Ovary (tissue), 9 donors: ENCODE data around the gene SLC4A1. TPM values are rescaled to one million over a fixed set of nuclear protein-coding genes. Genes with fewer than 3 reads are reported as not detected.

ENCODE experiments used
- DNase-seq, 5 donors: peaks; one replicate each; pipeline ENCODE4 v3.0.0-alpha.2; 2019 to 2020
- H3K27ac ChIP-seq, 2 donors: fragments of 200-600 bp; one replicate each; pipeline versions ENCODE4 v1.5.1 to v1.8.0; 2019 to 2022
- H3K27me3 ChIP-seq: fragments of 200-600 bp; one replicate; pipeline ENCODE4 v1.8.0; 2022
- H3K36me3 ChIP-seq: fragments of 200-600 bp; sonication (generic); one replicate; pipeline ENCODE4 v1.5.1; 2019
- H3K4me1 ChIP-seq: one replicate; pipeline ENCODE4 v1.8.1; 2013; ENCODE audit warnings: mild to moderate bottlenecking, moderate library complexity; ENCODE audit not compliant: insufficient read depth
- H3K4me3 ChIP-seq: fragments of 200-600 bp; sonication (generic); one replicate; pipeline ENCODE4 v1.5.1; 2017
- H3K9me3 ChIP-seq, 2 donors: fragments of 200-600 bp in 1 of 2; sonication (generic) in 1 of 2; one replicate each; pipeline versions ENCODE4 v1.5.1 to v1.8.1; 2013 to 2019; ENCODE audit warnings: mild to moderate bottlenecking in 1 of 2, moderate library complexity in 1 of 2
- CTCF ChIP-seq, 3 donors: fragments of 450-650 bp in 2 of 3; fragments of 200-600 bp in 1 of 3; IDR thresholded peaks; one replicate each; pipeline versions ENCODE4 v1.5.1 to v1.8.0; 2016 to 2022; ENCODE audit warnings: antibody characterized with exemption in 3 of 3, mild to moderate bottlenecking in 1 of 3
- EP300 ChIP-seq: sonication (generic); formaldehyde crosslinking; IDR thresholded peaks from one replicate; pipeline ENCODE4 v1.6.1; 2017; ENCODE audit warnings: antibody characterized with exemption
- POLR2A ChIP-seq: fragments of 450-650 bp; IDR thresholded peaks from one replicate; pipeline ENCODE4 v1.6.1; 2017; ENCODE audit warnings: antibody characterized with exemption, mild to moderate bottlenecking, moderate library complexity
- WGBS, 3 donors: extraction: QIAGEN DNeasy Blood & Tissue Kit in 1 of 3; methylation state at CpG; one replicate each; pipeline versions ENCODE4 v1.1.5 to v1.1.7; 2013 to 2017; 5-methylcytosine and 5-hydroxymethylcytosine counted together
- intact Hi-C, 4 donors: fragments of 100-400 bp; cut with DNase I; formaldehyde crosslinking; loops; one replicate each; pipeline versions ENCODE4 v1.11.0 to v1.15.1; 2022 to 2023
- polyA plus RNA-seq, 2 donors: library from polyadenylated mRNA; stranded (reverse); fragments of 200-250 nt in 1 of 2; fragments of 350-450 nt in 1 of 2; fragmentation: Illumina TruSeq in 1 of 2; extraction: RNeasy Lipid Tissue Mini Kit (QIAGEN cat#74804) in 1 of 2; gene quantifications; one replicate each; pipeline ENCODE4 v1.2.3, GENCODE V29; 2013 to 2014
- total RNA-seq, 7 donors: library from RNA; depleted of rRNA in 2 of 7; stranded (reverse); fragments of >200 nt in 2 of 7; fragmentation: NEBNext Ultra II Directional in 3 of 7; extraction: Animal tissue kit (Norgen Biotek cat#: 25700) in 3 of 7; gene quantifications; one replicate each; pipeline versions ENCODE4 v1.1.0 to v1.2.4, GENCODE V29; 2016 to 2023
- donor health status: DM: no; HTN: no; CAD: no; lungs with moderate emphysema.
- donor health status: DM: no; HTN: no; CAD: no.
- donor health status: Bipolar disorder and iron deficiency.
- donor health status: DM: yes; HTN: yes; CAD: no.
- donor health status: DM: no; HTN: no; CAD: no.
- donor health status: DM: yes; HTN: yes; CAD: no.

Gene SLC4A1
- total and polyA plus RNA-seq, 9 donors = 0.08 to 3.2 (median 0.35) TPM; not detected in 5

- Histone ChIP-seq H3K9me3 (no peaks in the 10 kb centered on the region), H3K36me3 (no peaks in the 10 kb centered on the region), H3K4me1 (no peaks in the 10 kb centered on the region), H3K27ac (no peak overlapping the region), H3K27me3 (no peaks in the 10 kb centered on the region), H3K4me3 (no peak overlapping the region)
- no peak for DNase-seq
- intact Hi-C loops = no loop called here
- WGBS, 3 donors = 83 to 86% (median 84%) methylated on average over 9 of the region's 9 CpGs
- TF ChIP-seq EP300 (no peak), POLR2A (no peak)
These were observed 25.7 kb upstream of the SLC4A1 start for GRCh38 chr17:44293509-44294226.

DNA sequence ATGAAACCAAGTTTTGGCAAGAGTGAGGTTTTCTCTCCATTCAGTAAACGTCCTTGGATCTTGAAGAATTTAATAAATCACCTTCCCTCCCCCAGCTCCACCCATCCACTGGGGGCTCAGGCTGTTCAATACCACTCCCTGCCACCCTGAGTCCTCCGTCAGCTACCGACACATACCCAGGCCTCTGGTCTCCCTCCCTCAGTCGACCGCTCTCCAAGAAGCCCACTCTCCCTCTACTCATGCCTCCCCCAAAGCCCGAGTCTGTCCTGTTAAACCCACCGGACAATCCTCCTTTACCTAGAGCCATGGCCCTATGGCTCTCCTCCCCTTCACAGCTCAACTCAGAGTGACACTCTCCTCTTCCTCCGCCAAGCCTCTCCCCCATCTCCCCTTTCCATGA, 19.7 kb upstream of the SLC4A1 start:
- no peak overlapping the region for H3K4me3 ChIP-seq
- TF ChIP-seq CTCF (IDR thresholded peaks at IDR 0.05) (no peak), POLR2A (no peak), EP300 (no peak)
- no peak for DNase-seq
- no peaks in the 10 kb centered on the region for H3K4me1 ChIP-seq
- H3K27me3 ChIP-seq = no peaks in the 10 kb centered on the region
- no peaks in the 10 kb centered on the region for H3K36me3 ChIP-seq
- H3K9me3 ChIP-seq = no peaks in the 10 kb centered on the region
- 58 to 65% (median 58%) methylated on average over 8 of the region's 8 CpGs for WGBS, 3 donors
- no peak overlapping the region for H3K27ac ChIP-seq
- intact Hi-C loops = no loop called here

- H3K27ac ChIP-seq = no peak overlapping the region
- no peak for DNase-seq
- TF ChIP-seq CTCF (IDR thresholded peaks at IDR 0.05) (no peak), POLR2A (no peak), EP300 (no peak)
- peaks cover 12% of the 10 kb centered on the region for H3K4me1 ChIP-seq
- no peaks in the 10 kb centered on the region for H3K36me3 ChIP-seq
- H3K27me3 ChIP-seq = no peaks in the 10 kb centered on the region
- no peak overlapping the region for H3K4me3 ChIP-seq
- WGBS, 3 donors = 93 to 100% (median 98%) methylated on average over 4 of the region's 4 CpGs
- H3K9me3 ChIP-seq = no peaks in the 10 kb centered on the region
- intact Hi-C loops = no loop called here
These were observed 16.1 kb upstream of the SLC4A1 start for GRCh38 chr17:44284024-44284400.

- H3K4me1 ChIP-seq = peaks cover 12% of the 10 kb centered on the region
- DNase-seq = no peak
- H3K9me3 ChIP-seq = no peaks in the 10 kb centered on the region
- TF ChIP-seq CTCF (IDR thresholded peaks at IDR 0.05) = no peak
- TF ChIP-seq POLR2A = no peak
- TF ChIP-seq EP300 = no peak
- 79 to 86% (median 85%) methylated on average over 8 of the region's 8 CpGs for WGBS, 3 donors
- intact Hi-C loops = no loop called here
- no peaks in the 10 kb centered on the region for H3K27me3 ChIP-seq
- H3K4me3 ChIP-seq = no peak overlapping the region
- no peaks in the 10 kb centered on the region for H3K36me3 ChIP-seq
- H3K27ac ChIP-seq = no peak overlapping the region
These were observed 15.5 kb upstream of the SLC4A1 start for GRCh38 chr17:44283344-44284023.

GRCh38 chr17:44282264-44282663, 14.3 kb upstream of the SLC4A1 start:
- intact Hi-C loops = no loop called here
- H3K27me3 ChIP-seq = no peaks in the 10 kb centered on the region
- TF ChIP-seq EP300 (no peak), CTCF (IDR thresholded peaks at IDR 0.05) (no peak), POLR2A (no peak)
- H3K36me3 ChIP-seq = no peaks in the 10 kb centered on the region
- H3K4me3 ChIP-seq = no peak overlapping the region
- peaks cover 12% of the 10 kb centered on the region for H3K4me1 ChIP-seq
- 71 to 78% (median 77%) methylated on average over 3 of the region's 3 CpGs for WGBS, 3 donors
- DNase-seq = no peak
- no peak overlapping the region for H3K27ac ChIP-seq
- no peaks in the 10 kb centered on the region for H3K9me3 ChIP-seq
